GM21737 (cell line): ENCODE results near the gene FSTL4.
"Not testable (repeated sequence)": the region's sequence is repeated elsewhere in the genome, so short reads cannot be mapped to it uniquely, and the experiment has no call there.

Source experiments
- ATAC-seq: cut with Tn5 transposase; IDR thresholded peaks from one replicate; pipeline ENCODE4 v1.9.1; 2021; ENCODE audit warnings: mild to moderate bottlenecking, moderate library complexity; ENCODE audit not compliant: unreplicated experiment

Gene FSTL4

DNA sequence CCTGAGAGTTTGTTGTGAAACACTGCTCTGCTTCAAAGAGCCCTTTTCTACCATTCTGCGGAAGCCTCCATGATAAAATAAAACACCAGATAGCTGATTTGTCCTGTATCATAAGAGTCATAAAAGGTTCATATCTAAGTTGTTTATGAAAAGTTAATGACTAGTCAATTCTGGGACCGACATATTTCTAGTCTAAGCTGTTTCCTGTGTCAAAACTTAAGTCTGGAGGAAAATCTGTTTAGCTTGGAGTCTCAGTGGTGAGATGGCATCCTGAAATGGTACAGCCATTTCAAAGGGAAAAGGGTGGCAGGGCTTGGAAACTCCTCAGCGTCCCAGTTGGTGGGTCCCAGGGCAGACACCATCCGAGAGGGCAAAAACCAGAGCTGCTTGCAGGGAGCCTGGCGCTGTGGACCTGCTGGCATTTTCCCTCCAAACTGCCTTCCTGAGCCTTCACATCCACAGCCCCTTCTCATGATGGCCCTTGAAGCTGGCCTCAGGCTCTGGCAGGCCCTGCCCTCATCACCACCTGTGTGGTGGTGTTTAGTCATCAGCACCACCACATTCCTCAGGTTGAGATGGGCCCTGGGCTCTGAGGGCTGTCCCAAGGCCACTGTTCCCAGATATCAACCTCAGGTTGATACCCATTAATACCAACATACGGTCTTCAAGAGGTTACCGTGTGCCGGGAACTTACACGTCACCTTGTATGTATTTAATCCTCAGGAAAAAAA lies 376.5 kb downstream of the FSTL4 start:
- ATAC-seq = no peak

GRCh38 chr5:133234911-133235310 lies 377.4 kb downstream of the FSTL4 start:
- ATAC-seq = no peak

GRCh38 chr5:133234273-133234672 lies 378.1 kb downstream of the FSTL4 start:
- ATAC-seq = no peak

DNA sequence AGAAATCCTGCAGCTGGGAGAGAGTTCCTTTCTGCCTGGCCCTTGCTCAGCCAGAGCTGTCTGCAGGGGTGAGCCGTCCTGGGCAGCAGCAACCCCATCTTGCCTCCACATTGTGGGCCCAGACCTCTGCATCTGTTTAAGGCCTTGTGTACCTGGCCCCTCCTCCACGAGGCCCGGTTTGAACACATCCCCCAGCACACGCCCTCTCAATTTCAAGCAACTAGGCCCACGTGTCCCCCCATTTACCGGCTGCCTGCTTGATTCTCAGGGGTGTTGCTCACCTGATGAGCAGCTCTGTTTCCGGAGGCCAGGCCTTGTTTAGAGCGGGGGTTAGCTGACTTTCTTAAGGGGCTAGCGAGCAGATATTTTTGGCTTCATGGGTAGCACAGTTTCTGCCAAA lies 378.7 kb downstream of the FSTL4 start:
- ATAC-seq = no peak

- ATAC-seq = no peak
Observed at GRCh38 chr5:133232911-133233310, 379.4 kb downstream of the FSTL4 start.

DNA sequence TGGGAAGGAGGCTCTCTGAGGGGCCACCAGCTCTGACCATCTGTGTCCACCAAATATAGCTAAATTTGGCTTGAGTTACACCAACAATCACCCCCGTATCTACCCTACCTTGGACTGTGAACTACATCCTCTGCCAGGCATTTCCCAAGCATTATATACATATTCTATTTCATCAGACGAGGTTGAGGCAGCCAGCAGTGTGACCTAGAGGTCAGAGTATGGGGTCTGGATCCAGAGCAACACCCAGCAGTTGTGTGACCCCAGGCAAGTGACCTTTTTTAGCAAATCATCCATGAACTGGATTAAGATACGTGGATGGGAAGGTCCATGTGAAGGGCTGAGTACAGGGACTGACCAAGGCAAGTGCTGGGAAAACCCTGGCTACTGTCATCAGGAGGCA lies 379.9 kb downstream of the FSTL4 start:
- no peak for ATAC-seq

- ATAC-seq = no peak
Observed at GRCh38 chr5:133232011-133232410, 380.3 kb downstream of the FSTL4 start.

DNA sequence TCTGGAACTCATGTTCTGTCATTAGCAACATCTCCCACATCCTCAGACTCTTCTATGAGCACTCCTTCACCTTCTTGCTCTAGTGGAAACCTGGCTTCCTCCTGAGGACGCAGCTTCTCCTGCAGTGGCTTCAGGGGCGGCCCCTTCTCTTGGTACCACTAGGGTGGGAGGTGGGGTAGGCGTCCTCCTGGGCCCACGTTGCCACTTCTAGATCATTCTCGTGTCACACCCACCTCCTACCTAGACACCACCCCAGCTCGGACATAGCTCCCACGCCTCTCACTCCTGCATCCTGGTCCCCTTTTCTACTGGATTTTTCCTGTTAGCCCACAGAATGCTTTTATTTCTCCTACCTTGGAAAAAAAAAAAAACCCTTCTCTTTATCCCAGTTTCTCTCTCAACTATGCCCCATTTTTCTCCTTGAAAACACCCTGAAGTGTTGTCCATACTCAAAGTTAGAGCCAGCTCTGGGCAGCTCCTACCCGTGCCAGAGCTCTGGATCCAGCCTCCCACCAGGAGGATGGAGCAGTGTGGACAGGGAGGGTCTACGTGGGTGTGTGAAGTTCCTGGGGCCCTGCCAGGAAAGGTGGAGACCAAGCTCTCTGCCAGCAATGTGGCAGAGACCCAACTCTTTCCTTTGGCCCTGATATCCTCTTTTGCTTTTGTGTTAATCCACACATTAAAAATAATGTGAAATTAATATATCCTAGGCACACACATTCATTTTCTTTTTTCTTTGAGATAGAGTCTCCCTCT lies 381.3 kb downstream of the FSTL4 start:
- no peak for ATAC-seq

GRCh38 chr5:133229931-133230664 lies 382.2 kb downstream of the FSTL4 start:
- no peak for ATAC-seq

DNA sequence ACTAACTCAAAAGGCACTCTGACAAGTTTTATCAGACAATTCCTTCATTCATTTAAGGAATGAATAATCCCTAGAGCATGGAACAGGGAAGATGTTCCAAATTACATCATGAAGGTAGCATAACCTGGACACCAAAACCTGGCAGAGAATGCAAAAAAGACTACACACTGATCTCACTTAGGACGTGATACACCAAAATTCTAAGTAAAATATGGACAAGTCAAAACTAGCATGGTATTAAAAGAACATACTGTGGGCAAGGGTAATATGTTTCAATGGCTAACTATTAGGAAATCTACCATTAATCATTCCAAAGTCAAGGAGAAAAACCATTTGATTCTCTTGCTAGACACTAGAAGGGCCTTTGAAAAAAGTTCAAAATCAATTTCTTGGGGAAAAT lies 384.0 kb downstream of the FSTL4 start:
- ATAC-seq = no peak

DNA sequence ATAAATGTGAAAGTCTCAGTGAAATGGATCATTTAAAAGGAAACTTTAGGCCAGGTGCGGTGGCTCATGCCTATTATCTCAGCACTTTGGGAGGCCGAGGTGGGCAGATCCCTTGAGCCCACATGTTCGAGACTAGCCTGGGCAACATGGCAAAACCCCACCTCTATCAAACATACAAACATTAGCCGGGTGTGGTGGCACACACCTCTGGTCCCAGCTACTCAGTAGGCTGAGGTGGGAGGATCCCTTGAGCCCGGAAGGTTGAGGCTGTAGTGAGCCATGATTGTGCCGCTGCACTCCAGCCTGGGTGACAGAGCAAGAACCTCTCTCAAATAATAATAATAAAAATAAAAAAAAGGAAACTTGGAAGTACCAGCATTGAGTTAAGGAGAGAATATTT lies 384.4 kb downstream of the FSTL4 start:
- ATAC-seq = no peak

GRCh38 chr5:133227082-133227481 lies 385.3 kb downstream of the FSTL4 start:
- no peak for ATAC-seq

GRCh38 chr5:133226186-133226585 lies 386.2 kb downstream of the FSTL4 start:
- ATAC-seq = no peak

GRCh38 chr5:133225671-133226152 lies 386.6 kb downstream of the FSTL4 start:
- ATAC-seq = no peak

DNA sequence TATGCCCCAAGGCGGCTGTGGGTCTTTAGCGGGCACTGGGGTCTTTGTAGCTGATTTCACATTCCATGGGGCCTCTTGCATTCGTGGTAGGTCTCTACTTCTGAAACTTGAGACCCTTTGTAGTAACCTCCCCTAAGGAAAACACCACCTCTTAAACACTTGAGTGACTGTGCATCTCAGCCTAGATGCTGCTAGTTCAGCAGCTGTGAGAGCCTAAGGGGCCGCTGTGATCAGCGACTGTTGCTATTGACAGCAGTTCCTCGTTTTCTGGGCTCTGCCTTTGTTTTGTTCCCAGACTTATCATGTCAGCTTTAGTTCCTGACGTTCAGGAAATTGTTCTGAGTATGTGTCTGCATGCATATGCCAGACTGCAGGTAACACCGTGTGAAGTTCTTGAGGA lies 389.4 kb downstream of the FSTL4 start:
- no peak for ATAC-seq

- ATAC-seq = no peak
Observed at GRCh38 chr5:133222521-133222920, 389.8 kb downstream of the FSTL4 start.

GRCh38 chr5:133222040-133222439 lies 390.3 kb downstream of the FSTL4 start:
- no peak for ATAC-seq

DNA sequence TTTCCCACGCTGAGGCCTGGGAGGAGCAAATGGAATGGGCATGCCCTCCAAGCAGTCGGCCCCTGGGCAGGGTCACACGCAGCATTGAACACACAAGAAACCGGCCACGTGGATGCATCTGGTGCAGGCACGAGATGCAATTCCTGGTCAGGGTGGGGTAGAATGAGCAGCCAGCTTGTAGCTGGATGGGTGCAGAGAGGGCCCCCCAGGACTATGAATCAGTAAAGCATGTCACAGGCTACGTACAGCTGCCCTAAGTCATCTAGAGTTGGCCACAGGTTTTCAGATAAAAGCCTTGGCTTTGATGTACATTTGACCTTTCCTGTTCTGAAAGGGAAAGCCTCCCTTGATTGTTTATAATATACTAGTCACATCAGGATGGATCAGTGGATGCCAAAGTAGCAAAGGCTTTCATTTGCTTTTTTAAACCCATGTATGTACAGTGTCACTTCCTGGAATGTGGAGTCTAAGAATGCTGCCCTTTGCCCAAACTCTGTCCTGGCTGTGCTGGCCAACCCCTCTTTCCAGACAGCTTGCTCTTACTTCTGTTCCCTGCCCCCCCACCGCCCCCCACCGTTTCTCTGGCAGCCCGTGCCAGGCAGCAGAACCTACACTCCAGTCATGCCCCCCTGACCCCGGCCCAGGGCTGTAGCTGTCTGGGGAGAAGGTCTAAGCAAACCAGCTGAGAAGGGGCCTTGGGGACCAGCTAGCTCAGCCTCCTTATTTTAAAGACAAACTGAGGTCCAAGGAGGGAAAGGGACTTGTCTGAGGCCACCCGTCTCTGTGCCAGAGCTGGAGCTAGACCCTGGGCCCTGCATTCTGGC lies 391.3 kb downstream of the FSTL4 start:
- no peak for ATAC-seq

DNA sequence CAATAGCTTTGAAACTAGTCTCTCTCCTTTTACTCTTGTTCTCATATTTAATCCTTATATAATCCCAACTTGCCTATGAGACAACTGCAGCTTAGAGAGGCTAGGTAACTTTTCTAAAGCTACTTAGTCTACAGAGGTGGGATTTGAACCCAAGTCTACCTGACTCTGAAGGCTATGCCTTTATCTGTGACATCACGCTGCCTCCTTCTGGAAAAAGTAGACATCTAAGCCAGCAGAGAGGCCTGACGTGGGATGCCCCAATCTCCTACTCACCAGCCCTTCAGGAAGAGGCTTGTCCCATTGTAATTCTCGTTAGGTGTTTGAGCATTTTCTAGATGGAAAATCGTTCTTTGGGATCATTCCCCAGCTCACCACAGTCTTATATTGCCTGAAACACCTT lies 393.0 kb downstream of the FSTL4 start:
- ATAC-seq = no peak

- ATAC-seq = not testable (repeated sequence)
Observed at GRCh38 chr5:133216138-133216537, 396.2 kb downstream of the FSTL4 start.
